Lower lobe of right lung (tissue), 2 donors: ENCODE data around the gene FIBCD1. TPM values are rescaled to one million over a fixed set of nuclear protein-coding genes. Genes with fewer than 3 reads are reported as not detected.

Source experiments
- ATAC-seq, 2 donors: fragments of 200-7000 bp; cut with Tn5 transposase; one replicate each; pipeline ENCODE4 v1.9.1; 2020 to 2022; ENCODE audit warnings: mild to moderate bottlenecking in 2 of 2, moderate library complexity in 2 of 2
- DNase-seq: peaks from one replicate; pipeline ENCODE4 v3.0.0-alpha.2; 2020
- H3K27ac ChIP-seq: fragments of 200-600 bp; one replicate; pipeline ENCODE4 v1.8.0; 2022
- H3K27me3 ChIP-seq: fragments of 200-600 bp; one replicate; pipeline ENCODE4 v1.8.0; 2022; ENCODE audit warnings: low read depth
- H3K36me3 ChIP-seq: fragments of 200-600 bp; one replicate; pipeline ENCODE4 v1.8.0; 2022; ENCODE audit warnings: mild to moderate bottlenecking
- H3K4me1 ChIP-seq: fragments of 200-600 bp; one replicate; pipeline ENCODE4 v1.8.0; 2022
- H3K4me3 ChIP-seq: fragments of 200-600 bp; one replicate; pipeline ENCODE4 v1.8.0; 2022; ENCODE audit warnings: mild to moderate bottlenecking
- H3K9me3 ChIP-seq: fragments of 200-600 bp; one replicate; pipeline ENCODE4 v1.8.0; 2022
- CTCF ChIP-seq: fragments of 200-600 bp; IDR thresholded peaks from one replicate; pipeline ENCODE4 v1.8.0; 2022; ENCODE audit warnings: antibody characterized with exemption, mild to moderate bottlenecking
- intact Hi-C: fragments of 100-400 bp; cut with DNase I; formaldehyde crosslinking; loops from one replicate; pipeline ENCODE4 v1.11.0; 2022
- total RNA-seq: library from RNA; stranded (reverse); fragmentation: NEBNext Ultra II Directional; extraction: Animal tissue kit (Norgen Biotek cat#: 25700); gene quantifications from one replicate; pipeline ENCODE4 v1.2.1, GENCODE V29; 2021
- donor health status: DM: no; HTN: yes; CAD: no; lungs with severe emphysema.

Gene FIBCD1
- total RNA-seq, 1 donor from 2014 or later, result 1.3 TPM

GRCh38 chr9:130857864-130858738, 80.9 kb downstream of the FIBCD1 start:
- ATAC-seq, result peak in 1 of 2 donors; percentile 17
- H3K9me3 ChIP-seq, result no peaks in the 10 kb centered on the region
- H3K4me3 ChIP-seq, result no peak overlapping the region
- intact Hi-C loops, result no loop called here
- TF ChIP-seq CTCF, result no peak
- H3K4me1 ChIP-seq, result peaks cover 18% of the 10 kb centered on the region
- no peaks in the 10 kb centered on the region for H3K27me3 ChIP-seq
- DNase-seq, result no peak
- peak overlapping the region; percentile 31 for H3K27ac ChIP-seq
- peaks cover 71% of the 10 kb centered on the region for H3K36me3 ChIP-seq

DNA sequence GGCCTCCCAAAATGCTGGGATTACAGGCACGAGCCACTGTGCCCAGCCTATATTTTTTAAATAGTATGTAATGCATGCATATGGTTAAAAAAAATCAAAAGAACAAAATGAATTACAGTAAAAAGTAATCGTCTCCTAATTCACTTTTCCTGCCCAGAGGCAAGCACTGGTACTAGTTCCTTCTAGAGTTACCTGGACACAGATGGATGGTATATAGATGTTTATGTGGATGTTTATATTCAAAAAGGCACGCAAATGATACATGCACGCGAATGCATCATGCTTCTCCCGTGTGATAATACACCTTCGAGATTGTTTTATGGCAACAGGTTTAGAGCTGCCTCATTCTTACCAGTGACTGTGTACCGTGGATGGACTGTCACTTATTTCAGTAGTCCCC, 82.6 kb downstream of the FIBCD1 start:
- Histone ChIP-seq H3K4me3 (no peak overlapping the region), H3K9me3 (no peaks in the 10 kb centered on the region), H3K36me3 (peaks cover 57% of the 10 kb centered on the region), H3K27me3 (no peaks in the 10 kb centered on the region), H3K4me1 (peaks cover 17% of the 10 kb centered on the region), H3K27ac (no peak overlapping the region)
- DNase-seq, result no peak
- intact Hi-C loops, result no loop called here
- ATAC-seq, result no peak
- TF ChIP-seq CTCF, result no peak

DNA sequence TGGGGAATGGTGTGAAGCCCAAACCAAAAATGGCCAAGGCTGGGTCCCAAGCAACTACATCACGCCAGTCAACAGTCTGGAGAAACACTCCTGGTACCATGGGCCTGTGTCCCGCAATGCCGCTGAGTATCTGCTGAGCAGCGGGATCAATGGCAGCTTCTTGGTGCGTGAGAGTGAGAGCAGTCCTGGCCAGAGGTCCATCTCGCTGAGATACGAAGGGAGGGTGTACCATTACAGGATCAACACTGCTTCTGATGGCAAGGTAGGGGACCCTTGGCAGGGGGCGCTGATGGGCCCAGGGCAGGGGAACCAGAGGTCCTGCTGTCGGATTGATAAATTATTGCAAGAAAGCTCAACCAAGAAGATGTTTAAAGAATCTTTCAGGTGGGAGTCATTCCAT, 84.2 kb downstream of the FIBCD1 start:
- ATAC-seq, result no peak
- Histone ChIP-seq H3K27me3 (no peaks in the 10 kb centered on the region), H3K9me3 (no peaks in the 10 kb centered on the region), H3K27ac (no peak overlapping the region), H3K36me3 (peaks cover 50% of the 10 kb centered on the region), H3K4me3 (no peak overlapping the region), H3K4me1 (peaks cover under 1% of the 10 kb centered on the region)
- DNase-seq, result no peak
- intact Hi-C loops, result no loop called here
- TF ChIP-seq CTCF, result no peak

- no peak overlapping the region for H3K27ac ChIP-seq
Measured at GRCh38 chr9:130854092-130854491, 85.0 kb downstream of the FIBCD1 start.

DNA sequence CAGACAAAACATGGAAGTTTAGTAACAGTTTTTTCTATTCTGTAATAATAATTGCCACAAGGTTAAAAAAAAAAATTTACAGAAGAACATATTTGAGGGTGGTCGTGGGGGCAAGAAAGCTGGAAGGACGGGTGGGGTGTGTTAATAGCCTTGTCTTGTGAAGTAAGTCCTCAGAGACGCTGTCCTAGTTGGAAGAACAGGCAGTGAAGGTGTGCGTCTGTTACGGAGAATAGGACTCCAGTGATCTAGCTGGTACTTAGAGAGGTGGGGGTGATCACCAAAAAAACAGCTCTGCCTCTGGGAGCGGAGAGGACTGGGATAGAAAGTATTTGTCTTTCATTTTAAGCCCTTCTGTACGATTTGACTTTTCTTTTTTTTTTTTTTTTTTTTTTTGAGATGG, 86.2 kb downstream of the FIBCD1 start:
- intact Hi-C loops, result no loop called here
- Histone ChIP-seq H3K27me3 (no peaks in the 10 kb centered on the region), H3K36me3 (peaks cover 38% of the 10 kb centered on the region), H3K4me1 (peaks cover 12% of the 10 kb centered on the region), H3K9me3 (no peaks in the 10 kb centered on the region), H3K4me3 (no peak overlapping the region), H3K27ac (no peak overlapping the region)
- no peak for ATAC-seq
- no peak for DNase-seq
- no peak for TF ChIP-seq CTCF

More at GRCh38 chr9:130854092-130854491, 85.0 kb downstream of the FIBCD1 start:
- ATAC-seq, result no peak
- DNase-seq, result no peak
- Histone ChIP-seq H3K4me3 (no peak overlapping the region), H3K9me3 (no peaks in the 10 kb centered on the region), H3K4me1 (no peaks in the 10 kb centered on the region), H3K27me3 (no peaks in the 10 kb centered on the region), H3K36me3 (peaks cover 43% of the 10 kb centered on the region)
- TF ChIP-seq CTCF, result no peak
- intact Hi-C loops, result no loop called here

Other genes with a start within 250 kb of the FIBCD1 start
- gene EXOSC2, start 245.5 kb downstream of the FIBCD1 start, total RNA-seq, result 18.4 TPM
- gene ABL1, start 104.0 kb downstream of the FIBCD1 start, total RNA-seq, result 50.2 TPM
- not detected for gene QRFP, start 42.4 kb downstream of the FIBCD1 start, total RNA-seq
- gene LAMC3, start 69.9 kb upstream of the FIBCD1 start, total RNA-seq, result 26.4 TPM
- 16.0 TPM for gene AIF1L, start 157.3 kb upstream of the FIBCD1 start, total RNA-seq
- 61.4 TPM for gene NUP214, start 186.3 kb upstream of the FIBCD1 start, total RNA-seq